GM19328 (cell line): ENCODE measurements around the gene OPRD1.
"Not testable (repeated sequence)": the region's sequence is repeated elsewhere in the genome, so short reads cannot be mapped to it uniquely, and the experiment has no call there.

Experiments used
- ATAC-seq: cut with Tn5 transposase; IDR thresholded peaks from one replicate; pipeline ENCODE4 v1.9.1; 2021; ENCODE audit warnings: mild to moderate bottlenecking, moderate library complexity; ENCODE audit not compliant: unreplicated experiment

The OPRD1 gene

GRCh38 chr1:28811766-28812668 lies at the start of gene OPRD1:
OPRD1 (plus strand) TSS chr1:28812170; CDS start chr1:28812384, 214 bp downstream.
- ATAC-seq = no peak

- ATAC-seq = no peak
Observed at GRCh38 chr1:28766532-28767183, 45.3 kb upstream of the OPRD1 start.

DNA sequence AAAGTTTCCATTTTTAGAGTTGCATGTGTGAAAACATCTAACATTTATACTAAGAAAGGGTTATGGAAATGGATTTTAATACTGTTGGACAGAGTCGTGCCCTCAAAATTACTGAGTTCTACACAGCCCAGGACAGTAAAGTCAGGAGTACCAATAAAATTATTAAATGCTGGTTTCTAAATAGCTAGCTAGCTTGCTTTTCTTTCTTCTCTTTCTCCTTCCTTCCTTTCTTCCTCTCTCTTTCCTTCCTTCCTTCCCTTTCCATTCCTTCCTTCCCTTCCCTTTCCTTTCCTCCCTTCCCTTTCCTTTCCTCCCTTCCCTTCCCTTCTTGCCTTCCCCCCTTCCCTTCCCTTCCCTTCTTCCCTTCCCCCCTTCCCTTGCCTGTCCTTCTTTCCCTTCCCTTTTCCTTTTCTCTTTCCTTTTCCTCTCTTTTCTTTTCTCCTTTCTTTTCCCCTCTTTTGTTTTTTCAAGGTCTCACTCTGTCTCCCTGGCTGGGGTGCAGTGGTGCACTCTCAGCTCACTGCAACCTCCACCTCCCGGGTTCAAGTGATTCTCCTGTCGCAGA lies 41.3 kb upstream of the OPRD1 start:
- no peak for ATAC-seq

GRCh38 chr1:28771921-28772320 lies 40.0 kb upstream of the OPRD1 start:
- not testable (repeated sequence) for ATAC-seq

GRCh38 chr1:28773105-28773504 lies 38.9 kb upstream of the OPRD1 start:
- ATAC-seq = no peak

DNA sequence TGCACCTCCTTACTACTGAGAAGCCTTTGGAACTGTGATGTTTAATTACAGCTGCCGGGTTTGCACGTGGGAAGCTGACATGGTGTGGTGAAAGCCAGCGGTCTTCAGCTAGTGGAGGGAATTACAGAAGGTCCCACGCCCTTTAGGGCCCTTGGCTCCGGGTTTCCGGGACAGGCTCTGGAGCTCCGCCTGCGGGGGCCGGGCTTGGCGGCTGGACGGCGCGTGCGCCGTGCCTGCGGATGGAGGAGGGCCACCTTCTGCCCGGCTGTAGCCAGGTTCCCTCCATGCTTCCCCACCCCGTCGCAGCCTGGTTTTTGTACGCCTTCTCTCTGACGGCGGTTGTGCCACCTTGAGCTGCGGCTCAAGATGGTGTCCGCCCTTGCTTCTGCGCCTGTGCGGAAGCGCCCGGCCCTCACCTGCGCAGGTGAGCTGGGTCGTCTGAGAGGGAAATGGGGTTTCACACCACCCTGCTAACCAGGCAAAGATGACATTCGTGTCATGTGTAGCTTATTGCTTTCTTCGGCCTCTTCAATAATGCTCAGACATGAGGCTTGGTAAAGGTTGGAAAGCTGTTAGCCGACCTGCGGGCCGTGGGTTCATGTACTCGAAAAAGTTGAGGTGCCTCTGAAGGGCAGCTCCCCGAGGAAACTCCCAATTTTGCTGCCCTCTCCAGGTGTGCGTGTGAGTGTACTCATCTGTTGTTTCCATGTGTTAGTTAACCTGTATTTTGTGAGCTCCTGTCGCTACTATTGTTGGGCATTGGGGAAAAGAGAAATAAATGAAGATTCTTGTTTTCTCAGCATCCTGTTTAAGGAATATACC lies 36.6 kb upstream of the OPRD1 start:
- ATAC-seq = no peak

DNA sequence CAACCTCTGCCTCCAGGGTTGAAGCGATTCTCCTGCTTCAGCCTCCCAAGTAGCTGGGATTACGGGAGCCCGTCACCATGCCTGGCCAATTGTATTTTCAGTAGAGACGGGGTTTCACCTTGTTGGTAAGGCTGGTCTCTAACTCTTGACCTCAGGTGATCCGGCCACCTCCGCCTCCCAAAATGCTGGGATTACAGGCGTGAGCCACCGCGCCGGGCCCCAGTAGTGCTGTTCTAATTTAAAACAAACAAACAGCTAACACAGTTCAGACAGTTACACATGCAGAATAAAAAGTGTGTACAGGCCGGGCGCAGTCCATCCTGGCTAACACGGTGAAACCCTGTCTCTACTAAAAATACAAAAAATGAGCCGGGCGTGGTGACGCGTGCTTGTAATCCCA lies 35.6 kb upstream of the OPRD1 start:
- no peak for ATAC-seq

DNA sequence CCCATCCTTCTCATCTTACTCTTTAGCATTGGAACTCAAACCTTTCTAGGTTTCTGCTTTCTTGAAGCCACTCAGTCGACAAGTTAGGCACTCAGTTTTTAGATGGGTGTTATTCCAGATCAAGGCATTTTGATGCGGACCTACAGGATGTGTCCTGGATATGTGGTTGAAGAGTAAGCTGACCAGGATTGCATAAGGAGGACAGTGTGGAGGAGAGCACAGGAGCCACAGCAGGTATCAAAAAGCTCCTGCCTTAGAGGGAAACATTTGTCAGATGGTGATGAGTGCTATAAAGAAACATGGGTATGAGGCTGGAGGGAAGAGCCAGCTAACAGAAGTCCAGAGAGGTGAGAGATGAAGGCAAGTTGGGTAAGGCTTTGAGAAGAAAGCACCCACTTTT lies 33.9 kb upstream of the OPRD1 start:
- no peak for ATAC-seq

- no peak for ATAC-seq
Observed at GRCh38 chr1:28779751-28780408, 32.1 kb upstream of the OPRD1 start.

DNA sequence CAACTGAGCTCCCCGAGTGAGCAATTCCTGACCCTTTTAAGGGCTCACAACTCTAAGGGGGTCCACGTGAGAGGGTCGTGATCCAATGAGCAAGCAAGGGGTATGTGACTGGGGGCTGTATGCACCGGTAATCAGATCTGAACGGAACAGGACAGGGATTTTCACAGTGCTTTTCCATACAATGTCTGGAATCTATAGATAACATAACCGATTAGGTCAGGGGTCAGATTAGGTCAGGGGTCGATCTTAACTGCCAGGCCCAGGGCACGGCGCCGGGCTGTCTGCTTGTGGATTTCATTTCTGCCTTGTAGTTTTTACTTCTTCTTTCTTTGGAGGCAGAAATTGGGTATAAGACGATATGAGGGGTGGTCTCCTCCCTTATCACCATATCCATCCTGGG lies 30.7 kb upstream of the OPRD1 start:
- ATAC-seq = no peak

DNA sequence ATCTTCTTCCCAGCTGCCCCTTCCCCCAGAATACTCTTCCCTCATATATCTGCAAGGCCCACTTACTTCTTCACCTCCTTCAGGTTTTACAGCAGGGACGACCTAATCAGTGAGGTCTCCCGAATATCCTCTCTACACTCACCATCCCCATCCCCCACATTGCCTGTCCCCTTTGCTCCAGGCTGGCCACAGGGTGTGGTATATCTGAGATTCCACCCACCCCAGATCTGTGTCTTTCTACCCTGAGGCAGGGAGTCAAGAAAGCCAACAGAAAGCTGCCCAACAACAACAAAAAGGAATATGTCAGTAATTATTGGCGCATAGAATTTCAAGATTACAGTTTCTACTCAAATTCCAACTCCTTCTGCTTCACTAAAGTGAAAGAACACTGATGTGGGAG lies 30.0 kb upstream of the OPRD1 start:
- no peak for ATAC-seq

GRCh38 chr1:28783363-28783762 lies 28.6 kb upstream of the OPRD1 start:
- no peak for ATAC-seq

DNA sequence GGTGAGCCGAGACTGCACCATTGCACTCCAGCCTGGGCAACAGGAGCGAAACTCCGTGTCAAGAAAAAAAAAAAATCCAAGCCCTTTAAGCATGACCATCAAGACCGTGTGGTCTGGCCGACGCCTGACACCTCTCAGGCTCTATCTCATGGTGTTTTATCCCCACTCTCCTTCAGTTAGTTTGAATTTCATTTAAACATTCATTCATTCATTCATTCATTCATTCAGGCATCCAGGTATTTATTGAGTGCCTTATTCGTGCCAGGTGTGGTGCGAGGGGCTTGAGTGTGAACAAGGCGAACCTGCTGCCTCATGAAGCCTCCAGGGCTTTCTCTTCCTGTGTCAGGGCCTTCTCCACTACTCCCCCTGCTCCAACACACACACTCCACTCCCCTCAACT lies 22.6 kb upstream of the OPRD1 start:
- ATAC-seq = no peak

DNA sequence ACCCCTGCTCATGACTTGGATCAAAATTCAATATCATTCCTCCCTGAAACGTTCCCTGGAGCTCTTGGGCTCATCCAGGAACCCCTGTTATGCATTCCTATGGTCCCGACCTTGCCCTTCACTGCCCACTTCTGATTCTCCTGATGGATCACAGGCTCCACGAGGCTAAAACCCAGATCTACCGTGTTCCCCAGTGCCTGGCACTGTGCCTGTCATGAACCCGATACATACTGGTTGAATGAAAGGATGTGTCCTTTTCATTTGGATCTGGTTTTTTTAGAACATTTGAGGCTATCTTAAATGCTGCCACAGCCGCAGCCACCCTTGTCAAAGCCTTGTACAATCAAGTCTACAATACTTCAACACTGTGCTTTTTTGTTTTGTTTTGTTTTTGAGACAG lies 22.2 kb upstream of the OPRD1 start:
- no peak for ATAC-seq

DNA sequence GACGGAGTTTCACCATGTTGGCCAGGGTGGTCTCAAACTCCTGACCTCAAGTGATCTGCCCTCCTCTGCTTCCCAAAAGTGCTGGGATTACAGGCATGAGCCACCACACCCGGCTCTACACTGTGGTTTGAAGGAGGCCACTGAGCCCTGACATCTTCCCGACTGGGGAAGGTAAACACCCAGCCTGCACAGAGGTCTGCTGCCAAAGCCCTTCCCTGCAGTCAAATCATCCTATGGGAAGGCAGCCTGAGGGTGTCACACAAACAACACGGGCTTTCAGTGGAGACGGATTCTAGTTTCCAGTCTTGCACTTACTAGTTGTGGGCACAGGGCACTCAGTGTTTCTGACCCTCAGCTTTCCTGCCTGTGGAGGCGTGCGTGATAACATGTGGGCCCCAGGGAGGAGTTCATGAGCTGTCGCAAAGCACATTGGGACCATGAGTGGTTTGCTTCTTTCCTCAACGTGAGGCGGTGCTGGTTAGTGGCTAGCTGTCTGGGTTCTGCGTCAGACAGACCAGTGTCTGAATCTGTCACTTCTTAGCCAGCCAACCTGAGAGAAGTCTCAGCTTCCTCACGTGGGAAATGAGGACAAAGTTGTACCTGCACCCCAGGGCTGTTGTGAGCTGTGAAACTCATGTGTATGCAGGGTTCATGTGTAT lies 21.5 kb upstream of the OPRD1 start:
- ATAC-seq = no peak

DNA sequence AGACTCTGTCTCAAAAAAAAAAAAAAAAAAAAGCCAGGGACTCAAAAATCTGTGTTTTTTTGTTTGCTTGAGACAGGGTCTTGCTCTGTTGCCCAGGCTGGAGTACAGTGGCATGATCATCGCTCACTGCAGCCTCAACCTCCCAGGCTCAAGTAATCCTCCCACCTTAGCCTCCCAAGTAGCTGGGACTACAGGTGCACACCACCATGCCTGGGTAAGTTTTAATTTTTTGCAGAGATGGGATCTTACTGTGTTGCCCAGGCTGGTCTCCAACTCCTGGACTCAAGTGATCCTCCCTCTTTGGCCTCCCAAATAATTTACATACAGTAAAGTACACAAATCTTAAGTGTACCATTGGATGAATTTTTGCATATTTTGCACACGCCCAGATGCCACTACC lies 20.0 kb upstream of the OPRD1 start:
- not testable (repeated sequence) for ATAC-seq

GRCh38 chr1:28792644-28793121 lies 19.3 kb upstream of the OPRD1 start:
- ATAC-seq = no peak

DNA sequence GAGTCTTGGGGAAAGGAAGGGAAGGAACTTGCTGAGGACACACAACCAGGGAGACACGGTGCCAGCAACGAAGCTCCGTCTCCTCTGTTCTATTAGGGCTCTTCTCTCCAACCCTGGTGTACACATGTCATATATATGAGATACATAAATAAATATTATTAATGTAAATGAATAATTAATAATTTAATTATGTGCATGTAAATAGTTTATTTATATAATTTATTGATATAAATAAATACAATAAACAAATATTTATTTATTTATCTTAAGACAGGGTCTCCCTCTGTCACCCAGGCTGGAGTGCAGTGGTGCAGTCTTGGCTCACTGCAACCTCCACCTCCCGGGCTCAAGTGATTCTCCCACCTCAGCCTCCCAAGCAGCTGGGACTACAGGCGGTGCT lies 17.4 kb upstream of the OPRD1 start:
- ATAC-seq = not testable (repeated sequence)

DNA sequence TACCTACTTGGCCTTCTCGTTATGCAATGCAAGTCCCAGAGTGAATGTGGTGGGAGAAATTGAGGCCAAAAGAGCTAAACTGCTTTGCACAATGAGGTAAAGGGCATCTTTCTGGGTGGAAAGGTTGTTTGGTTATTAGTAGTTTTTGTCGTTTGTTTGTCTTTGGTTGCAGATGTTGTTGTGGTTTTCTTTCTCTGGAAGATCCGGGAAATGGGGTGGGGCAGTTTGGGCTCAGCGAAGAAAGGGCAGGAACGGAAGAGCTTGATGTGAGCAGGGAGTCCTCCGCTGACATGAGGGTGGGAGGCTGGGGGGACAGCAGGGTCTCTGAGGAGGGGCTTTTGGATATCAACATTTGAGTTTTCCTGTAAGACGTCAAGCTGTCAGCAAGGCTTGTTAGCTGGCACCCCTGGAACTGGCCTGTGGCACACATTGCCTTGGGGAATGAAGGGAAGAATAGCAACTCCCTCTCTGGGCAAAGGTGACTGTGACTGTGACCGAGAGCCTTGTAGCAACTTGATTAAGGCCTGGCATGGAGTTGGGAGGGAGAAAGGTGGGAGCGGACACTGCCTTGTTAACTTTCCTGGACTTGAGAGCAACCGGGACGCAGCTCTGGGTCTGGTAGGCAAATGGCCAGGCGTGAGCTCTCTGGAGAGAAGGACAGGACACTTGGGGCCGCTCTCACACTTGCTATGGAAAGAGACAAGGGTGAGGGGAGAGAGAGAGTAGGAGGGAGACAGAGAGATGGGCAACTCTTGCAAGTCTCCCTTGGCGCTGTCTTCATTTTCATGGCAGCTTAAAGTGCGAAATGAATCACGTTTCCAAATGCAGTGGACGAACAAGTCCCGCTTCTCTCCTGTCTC lies 15.4 kb upstream of the OPRD1 start:
- no peak for ATAC-seq
